Motor neuron (in vitro differentiated cells): ENCODE measurements around the gene GDA. TPM values are rescaled to one million over a fixed set of nuclear protein-coding genes. Genes with fewer than 3 reads are reported as not detected.
"Not testable (repeated sequence)": the region's sequence is repeated elsewhere in the genome, so short reads cannot be mapped to it uniquely, and the experiment has no call there.

Source experiments
- ATAC-seq, 8 experiments: fragments of 200-7000 bp; cut with Tn5 transposase; replicated peaks in 6 of 8; 2 replicates each; pipeline ENCODE4 v1.8.0; 2021; ENCODE audit warnings: mild to moderate bottlenecking in 8 of 8, moderate library complexity in 8 of 8
- H3K27ac ChIP-seq, 2 donors: fragments of 250-450 bp; sonication (Bioruptor Pico); 2 replicates each; pipeline ENCODE4 v1.9.0; 2021; ENCODE audit warnings: antibody characterized with exemption in 2 of 2, mild to moderate bottlenecking in 2 of 2, moderate library complexity in 1 of 2
- H3K4me1 ChIP-seq, 2 donors: fragments of 250-450 bp; sonication (Bioruptor Pico); replicated peaks in 1 of 2; 2 replicates each; pipeline ENCODE4 v1.6.1; 2021; ENCODE audit warnings: antibody characterized with exemption in 2 of 2, mild to moderate bottlenecking in 2 of 2, moderate library complexity in 1 of 2
- H3K4me3 ChIP-seq, 5 donors: fragments of 250-450 bp; sonication (Bioruptor Pico); 2 replicates each; pipeline ENCODE4 v1.9.0; 2021; ENCODE audit warnings: antibody characterized with exemption in 5 of 5, mild to moderate bottlenecking in 5 of 5, moderate library complexity in 4 of 5
- WGBS, 10 experiments: fragments of 450-650 bp; shearing (Covaris generic); methylation state at CpG; one replicate each; pipeline ENCODE4 v1.0.0; 2022; 5-methylcytosine and 5-hydroxymethylcytosine counted together
- in situ Hi-C, 9 experiments: fragments of 400-800 bp; cut with MboI; loops; one replicate each; pipeline ENCODE4 v1.15.0; 2021; ENCODE audit warnings: low sequenced_read_pairs in 9 of 9, low pct_unique_long_range_greater_than_20kb in 2 of 9; ENCODE audit not compliant: unreplicated experiment in 9 of 9
- total RNA-seq, 8 experiments: library from RNA; unstranded; fragments of 300-600 nt; gene quantifications; 2 replicates each; pipeline versions ENCODE4 v1.2.3 to v1.2.4, GENCODE V29; 2022

The GDA gene
- total RNA-seq, 8 experiments from 2014 or later: 0.08 to 10.9 (median 0.14) TPM

GRCh38 chr9:72274441-72274840, 125.2 kb downstream of the GDA start:
- H3K4me3 ChIP-seq: no peak overlapping the region
- peak in 5 of 8 experiments; percentile 29 to 58 (median 57) for ATAC-seq

DNA sequence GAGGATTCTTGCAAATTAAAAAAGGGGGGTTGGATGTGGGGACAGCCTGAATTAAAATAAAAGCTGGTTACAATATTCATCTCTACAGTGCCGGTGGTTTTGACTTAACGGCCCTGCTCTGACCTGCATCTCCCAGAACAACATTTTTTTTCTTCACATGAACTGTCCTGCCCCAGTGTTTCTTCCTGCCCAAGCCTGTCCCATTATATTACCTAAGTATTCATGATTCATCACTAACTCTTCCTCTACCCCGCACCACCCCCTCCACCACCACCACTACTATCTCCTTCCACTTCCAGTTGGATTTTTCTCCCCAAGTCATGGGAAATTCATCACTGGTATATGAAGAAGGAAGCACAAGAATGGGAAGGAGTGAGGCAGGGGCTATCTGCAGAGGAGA, 125.7 kb downstream of the GDA start:
- no peak for ATAC-seq
- WGBS, 10 experiments: 70 to 92% (median 90%) methylated on average over 2 to 3 of the region's 3 CpGs; no CpG with 5 or more reads in 7 of the 10 experiments
- in situ Hi-C loops: loop anchor here in 6 of 9 experiments (5.0 to 25.0 kb wide), 5 partner anchors 73 to 537 kb away; no protein-coding TSS in a partner anchor

More at GRCh38 chr9:72274441-72274840, 125.2 kb downstream of the GDA start:
- 67 to 100% (median 80%) methylated on average over 1 to 4 of the region's 4 CpGs; no CpG with 5 or more reads in 3 of the 10 experiments for WGBS, 10 experiments
- in situ Hi-C loops: loop anchor here in 4 of 9 experiments (5.0 to 25.0 kb wide), 3 partner anchors 72 to 240 kb away; no protein-coding TSS in a partner anchor
- Histone ChIP-seq H3K27ac (no peak overlapping the region), H3K4me1 (peaks cover 0 to 3% of the 10 kb centered on the region in 2 donors)

GRCh38 chr9:72276429-72276828, 127.2 kb downstream of the GDA start:
- no peak for ATAC-seq

More for the DNA sequence above, 125.7 kb downstream of the GDA start:
- Histone ChIP-seq H3K4me1 (peaks cover 0 to 3% of the 10 kb centered on the region in 2 donors), H3K27ac (no peak overlapping the region), H3K4me3 (no peak overlapping the region)

DNA sequence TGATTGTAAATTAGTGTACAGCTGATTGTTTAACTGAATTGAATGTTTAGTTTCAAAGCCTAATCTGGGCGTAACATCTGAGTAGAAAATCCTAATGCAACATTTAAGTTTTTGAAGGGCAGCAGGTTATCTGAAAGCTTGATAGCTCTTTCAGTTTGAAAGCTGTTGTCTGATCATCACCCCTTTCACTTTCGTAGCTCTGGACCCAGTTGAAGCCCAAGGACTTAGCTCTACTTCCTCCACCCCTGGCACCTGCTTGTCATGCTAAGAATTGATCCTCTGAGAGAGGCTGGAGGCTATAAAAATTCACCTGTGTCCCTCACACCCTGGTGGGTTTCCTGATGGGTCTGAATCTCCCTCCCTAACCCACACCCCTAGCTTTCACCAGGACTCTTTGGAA, 129.7 kb downstream of the GDA start:
- no peak overlapping the region for H3K27ac ChIP-seq
- 56 to 100% (median 80%) methylated on average over 1 to 2 of the region's 2 CpGs; no CpG with 5 or more reads in 3 of the 10 experiments for WGBS, 10 experiments
- H3K4me3 ChIP-seq: no peak overlapping the region
- peaks cover 0 to 3% of the 10 kb centered on the region in 2 donors for H3K4me1 ChIP-seq
- no peak for ATAC-seq
- in situ Hi-C loops: loop anchor here in 6 of 9 experiments (10.0 to 25.0 kb wide), 3 partner anchors 244 to 533 kb away; no protein-coding TSS in a partner anchor

More at GRCh38 chr9:72276429-72276828, 127.2 kb downstream of the GDA start:
- Histone ChIP-seq H3K4me1 (peaks cover 0 to 3% of the 10 kb centered on the region in 2 donors), H3K4me3 (no peak overlapping the region), H3K27ac (no peak overlapping the region)
- in situ Hi-C loops: loop anchor here in 6 of 9 experiments (10.0 to 25.0 kb wide), 3 partner anchors 242 to 536 kb away; no protein-coding TSS in a partner anchor
- 40 to 100% (median 84%) methylated on average over 1 of the region's 1 CpG; no CpG with 5 or more reads in 4 of the 10 experiments for WGBS, 10 experiments

DNA sequence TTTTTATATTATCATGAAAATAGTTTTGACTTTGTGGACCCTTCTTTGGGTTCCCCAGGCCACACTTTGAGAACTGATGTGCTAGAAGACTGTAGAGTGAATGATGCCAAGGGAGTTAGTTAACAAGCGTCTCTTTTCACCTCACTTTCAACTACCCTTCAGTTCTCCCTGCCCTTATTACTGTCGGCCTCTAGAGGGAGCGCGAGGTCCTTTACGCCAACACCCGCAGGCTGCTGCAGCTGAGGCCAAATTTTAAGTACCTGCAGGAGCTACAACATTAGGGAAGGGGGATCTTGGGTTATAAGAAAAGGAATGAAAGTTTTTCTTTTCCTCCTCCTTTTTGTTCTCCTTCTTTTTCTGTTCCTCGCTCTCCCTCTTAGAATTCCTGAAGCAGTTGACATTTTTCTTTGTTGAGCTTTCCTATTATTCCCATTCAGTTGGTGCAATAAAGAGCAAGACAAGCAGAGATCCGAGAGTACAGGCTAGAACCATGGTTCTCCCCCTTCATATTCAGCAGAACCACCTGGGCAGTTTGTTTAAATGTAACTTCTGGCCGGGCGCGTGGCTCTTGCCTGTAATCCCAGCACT, 131.8 kb downstream of the GDA start:
- ATAC-seq: peak; percentile 66 to 96 (median 86)
- in situ Hi-C loops: loop anchor here in 6 of 9 experiments (25.0 kb wide), 2 partner anchors 306 to 531 kb away; no protein-coding TSS in a partner anchor
- no peak overlapping the region for H3K27ac ChIP-seq
- WGBS, 10 experiments: 3 to 75% (median 18%) methylated on average over 1 to 9 of the region's 11 CpGs; no CpG with 5 or more reads in 1 of the 10 experiments
- no peaks in the 10 kb centered on the region for H3K4me1 ChIP-seq
- no peak overlapping the region for H3K4me3 ChIP-seq

GRCh38 chr9:72289401-72289800, 140.2 kb downstream of the GDA start:
- WGBS, 10 experiments: 43 to 100% (median 60%) methylated on average over 1 to 2 of the region's 2 CpGs; no CpG with 5 or more reads in 3 of the 10 experiments
- in situ Hi-C loops: loop anchor here in 6 of 9 experiments (25.0 kb wide), 2 partner anchors 298 to 523 kb away; no protein-coding TSS in a partner anchor
- Histone ChIP-seq H3K4me1 (peaks cover 0 to 2% of the 10 kb centered on the region in 2 donors), H3K27ac (no peak overlapping the region), H3K4me3 (no peak overlapping the region)
- no peak for ATAC-seq

DNA sequence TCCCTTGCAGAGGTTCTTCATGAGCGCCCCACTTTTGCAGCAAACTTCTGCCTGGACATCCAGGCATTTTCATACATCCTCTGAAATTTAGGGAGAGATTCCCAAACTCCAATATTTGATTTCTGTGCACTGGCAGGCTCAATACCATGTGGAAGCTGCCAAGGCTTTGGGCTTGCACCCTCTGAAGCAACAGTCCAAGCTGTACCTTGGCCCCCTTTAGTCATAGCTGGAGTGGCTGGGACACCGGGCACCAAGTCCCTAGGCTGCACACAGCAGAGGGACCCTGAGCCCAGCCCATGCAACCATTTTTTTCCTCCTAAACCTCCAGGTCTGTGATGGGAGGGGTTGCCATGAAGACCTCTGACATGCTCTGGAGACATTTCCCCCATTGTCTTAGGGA, 141.1 kb downstream of the GDA start:
- ATAC-seq: no peak
- peaks cover 0 to 2% of the 10 kb centered on the region in 2 donors for H3K4me1 ChIP-seq
- H3K4me3 ChIP-seq: no peak overlapping the region
- H3K27ac ChIP-seq: no peak overlapping the region
- 43 to 100% (median 100%) methylated on average over 1 to 2 of the region's 2 CpGs; no CpG with 5 or more reads in 4 of the 10 experiments for WGBS, 10 experiments
- in situ Hi-C loops: loop anchor here in 6 of 9 experiments (25.0 kb wide), 2 partner anchors 297 to 522 kb away; no protein-coding TSS in a partner anchor

DNA sequence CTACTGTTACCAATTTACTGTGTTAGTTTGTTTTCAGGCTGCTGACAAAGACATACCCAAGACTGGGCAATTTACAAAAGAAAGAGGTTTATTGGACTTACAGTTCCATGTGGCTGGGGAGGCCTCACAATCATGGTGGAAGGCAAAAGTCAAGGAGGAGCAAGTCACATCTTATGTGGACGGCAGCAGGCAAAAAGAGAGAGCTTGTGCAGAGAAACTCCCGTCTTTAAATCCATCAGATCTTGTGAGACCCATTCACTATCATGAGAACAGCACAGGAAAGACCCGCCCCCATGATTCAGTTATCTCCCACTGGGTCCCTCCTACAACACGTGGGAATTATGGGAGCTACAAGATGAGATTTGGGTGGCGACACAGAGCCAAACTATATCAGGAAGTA, 142.3 kb downstream of the GDA start:
- H3K4me3 ChIP-seq, H3K4me1 ChIP-seq, H3K27ac ChIP-seq, ATAC-seq: not testable (repeated sequence)
- WGBS, 10 experiments: 0 to 100% (median 92%) methylated on average over 1 to 4 of the region's 5 CpGs; no CpG with 5 or more reads in 5 of the 10 experiments
- in situ Hi-C loops: loop anchor here in 6 of 9 experiments (25.0 kb wide), 2 partner anchors 296 to 521 kb away; no protein-coding TSS in a partner anchor

- no peak overlapping the region for H3K27ac ChIP-seq
- H3K4me3 ChIP-seq: no peak overlapping the region
- 5 to 70% (median 30%) methylated on average over 1 to 2 of the region's 2 CpGs for WGBS, 10 experiments
- in situ Hi-C loops: loop anchor here in 6 of 9 experiments (25.0 kb wide), 2 partner anchors 295 to 520 kb away; no protein-coding TSS in a partner anchor
- peak in 4 of 8 experiments; percentile 35 to 73 (median 54) for ATAC-seq
- peaks cover 0 to 2% of the 10 kb centered on the region in 2 donors for H3K4me1 ChIP-seq
Observed at GRCh38 chr9:72292256-72292682, 143.0 kb downstream of the GDA start.

GRCh38 chr9:72292874-72293607, 143.8 kb downstream of the GDA start:
- no peak overlapping the region for H3K4me3 ChIP-seq
- in situ Hi-C loops: loop anchor here in 6 of 9 experiments (25.0 kb wide), 2 partner anchors 294 to 519 kb away; no protein-coding TSS in a partner anchor
- H3K27ac ChIP-seq: no peak overlapping the region
- peak; percentile 32 to 89 (median 76) for ATAC-seq
- WGBS, 10 experiments: 5 to 100% (median 81%) methylated on average over 1 to 5 of the region's 5 CpGs
- peaks cover 0 to 2% of the 10 kb centered on the region in 2 donors for H3K4me1 ChIP-seq

GRCh38 chr9:72294936-72295335, 145.7 kb downstream of the GDA start:
- ATAC-seq: peak in 1 of 8 experiments; percentile 24
- no peak overlapping the region for H3K4me3 ChIP-seq
- H3K4me1 ChIP-seq: peaks cover 0 to 2% of the 10 kb centered on the region in 2 donors
- in situ Hi-C loops: loop anchor here in 6 of 9 experiments (25.0 kb wide), 2 partner anchors 292 to 517 kb away; no protein-coding TSS in a partner anchor
- H3K27ac ChIP-seq: no peak overlapping the region
- 61 to 100% (median 83%) methylated on average over 1 to 7 of the region's 7 CpGs; no CpG with 5 or more reads in 1 of the 10 experiments for WGBS, 10 experiments

GRCh38 chr9:72297516-72297915, 148.3 kb downstream of the GDA start:
- Histone ChIP-seq H3K27ac (no peak overlapping the region), H3K4me3 (no peak overlapping the region), H3K4me1 (peaks cover 0 to 2% of the 10 kb centered on the region in 2 donors)
- no peak for ATAC-seq
- in situ Hi-C loops: loop anchor here in 6 of 9 experiments (25.0 kb wide), 2 partner anchors 290 to 515 kb away; no protein-coding TSS in a partner anchor
- WGBS, 10 experiments: 72 to 100% (median 94%) methylated on average over 2 to 3 of the region's 3 CpGs; no CpG with 5 or more reads in 1 of the 10 experiments
